Activated CD4-positive, alpha-beta T cell treated with anti-CD3 and anti-CD28 coated beads, Interleukin-2, amount 50 U/mL, for 1 hour (primary cell): ENCODE data around the gene THNSL1.
A peak's percentile ranks its signal among the peaks of the same experiment; 100 is the strongest.
"Not testable (repeated sequence)": the region's sequence is repeated elsewhere in the genome, so short reads cannot be mapped to it uniquely, and the experiment has no call there.

Experiments used
- DNase-seq: peaks from one replicate; pipeline ENCODE4 v3.0.0-alpha.2; 2020

The THNSL1 gene

GRCh38 chr10:24998044-24998443 is 18.4 kb upstream of the THNSL1 start:
- no peak for DNase-seq

GRCh38 chr10:25011591-25011990 is 4.8 kb upstream of the THNSL1 start:
- not testable (repeated sequence) for DNase-seq

GRCh38 chr10:25014579-25014978 is 1.8 kb upstream of the THNSL1 start:
- no peak for DNase-seq

- DNase-seq, result peak; percentile 96
Observed at GRCh38 chr10:25015828-25016375, 510 bp upstream of the THNSL1 start, which contains the start of gene ENKUR. Gene ENKUR, minus strand, starts transcription at chr10:25016158. Its CDS starts 222 bp downstream, at chr10:25015936.

- no peak for DNase-seq
Observed at GRCh38 chr10:25017154-25017590, 760 bp downstream of the THNSL1 start.

GRCh38 chr10:25017661-25018060 is 1.2 kb downstream of the THNSL1 start:
- no peak for DNase-seq

- no peak for DNase-seq
Observed at GRCh38 chr10:25018703-25019102, 2.3 kb downstream of the THNSL1 start.

GRCh38 chr10:25023278-25023677 is 6.9 kb downstream of the THNSL1 start:
- DNase-seq, result no peak

GRCh38 chr10:25024528-25024927 is 8.1 kb downstream of the THNSL1 start:
- no peak for DNase-seq

- no peak for DNase-seq
Observed at GRCh38 chr10:25026463-25026862, 10.1 kb downstream of the THNSL1 start.

- no peak for DNase-seq
Observed at GRCh38 chr10:25028711-25029110, 12.3 kb downstream of the THNSL1 start.

GRCh38 chr10:25029519-25029918 is 13.1 kb downstream of the THNSL1 start:
- no peak for DNase-seq

GRCh38 chr10:25036381-25036780 is 20.0 kb downstream of the THNSL1 start:
- DNase-seq, result no peak

GRCh38 chr10:25038325-25038724 is 21.9 kb downstream of the THNSL1 start:
- no peak for DNase-seq

GRCh38 chr10:25039531-25039930 is 23.1 kb downstream of the THNSL1 start:
- DNase-seq, result no peak

GRCh38 chr10:25046641-25047040 is 30.2 kb downstream of the THNSL1 start:
- DNase-seq, result no peak

GRCh38 chr10:25047088-25047487 is 30.7 kb downstream of the THNSL1 start:
- DNase-seq, result no peak

- no peak for DNase-seq
Observed at GRCh38 chr10:25047591-25048301, 31.3 kb downstream of the THNSL1 start.

GRCh38 chr10:25048450-25048849 is 32.0 kb downstream of the THNSL1 start:
- DNase-seq, result no peak

GRCh38 chr10:25049966-25050365 is 33.6 kb downstream of the THNSL1 start:
- DNase-seq, result no peak

- no peak for DNase-seq
Observed at GRCh38 chr10:25050402-25050801, 34.0 kb downstream of the THNSL1 start.

GRCh38 chr10:25052012-25052411 is 35.6 kb downstream of the THNSL1 start:
- no peak for DNase-seq

- DNase-seq, result no peak
Observed at GRCh38 chr10:25056726-25057125, 40.3 kb downstream of the THNSL1 start.

GRCh38 chr10:25057886-25058285 is 41.5 kb downstream of the THNSL1 start:
- DNase-seq, result no peak

- no peak for DNase-seq
Observed at GRCh38 chr10:25059990-25060389, 43.6 kb downstream of the THNSL1 start.
